NCI-H1092 (cell line): ENCODE measurements around the gene ENTPD6.
"Not testable (repeated sequence)": the region's sequence is repeated elsewhere in the genome, so short reads cannot be mapped to it uniquely, and the experiment has no call there.

Experiments
- DNase-seq: peaks from one replicate; lab custom pipeline; 2025; lab: John Stamatoyannopoulos, UW

ENTPD6 gene

DNA sequence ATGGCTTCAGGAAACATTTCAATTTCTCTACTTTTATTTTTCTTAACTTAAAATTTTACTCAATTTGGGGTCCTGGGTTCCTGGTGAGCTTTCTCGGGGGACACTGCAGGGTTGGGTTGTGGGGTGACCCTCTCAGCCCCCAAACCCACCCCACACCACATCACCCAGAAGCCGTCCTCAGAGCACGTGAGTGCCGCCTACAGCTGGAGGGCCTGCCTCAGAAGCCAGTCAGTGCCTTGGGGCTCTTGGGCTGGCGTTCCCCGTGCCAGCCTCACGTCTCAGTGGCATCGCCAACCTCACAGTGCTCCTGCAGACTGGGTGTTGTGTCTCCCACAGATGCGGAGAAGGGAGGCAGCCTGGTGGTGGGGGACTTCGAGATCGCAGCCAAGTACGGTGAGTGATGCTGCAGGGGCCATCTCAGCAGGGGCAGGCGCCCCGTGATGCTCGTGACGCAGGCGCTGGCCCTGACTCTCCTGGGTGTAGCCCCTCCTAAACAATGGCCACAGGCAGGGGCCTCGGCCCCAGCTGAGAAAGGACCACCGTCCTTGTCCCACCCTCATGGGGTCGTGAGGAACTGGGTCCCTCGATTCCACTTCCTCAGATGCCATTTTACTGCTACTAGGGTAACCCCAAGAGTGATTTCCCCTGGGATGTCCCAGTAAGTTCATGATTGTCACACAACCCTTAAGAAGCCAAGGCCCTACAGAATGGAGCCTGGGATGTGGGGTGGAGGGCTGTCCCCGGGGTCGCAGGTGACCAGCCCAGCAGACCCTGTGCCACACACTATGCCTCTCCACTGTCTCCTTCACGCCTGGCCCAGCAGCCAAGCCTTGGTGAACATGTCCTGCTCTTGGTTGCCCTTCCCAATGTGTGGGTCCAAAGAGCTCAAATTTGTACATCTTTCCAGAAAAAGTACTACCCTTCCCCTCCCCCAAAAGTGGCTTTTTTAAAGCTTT is 28.5 kb downstream of the ENTPD6 start:
- DNase-seq, result no peak

DNA sequence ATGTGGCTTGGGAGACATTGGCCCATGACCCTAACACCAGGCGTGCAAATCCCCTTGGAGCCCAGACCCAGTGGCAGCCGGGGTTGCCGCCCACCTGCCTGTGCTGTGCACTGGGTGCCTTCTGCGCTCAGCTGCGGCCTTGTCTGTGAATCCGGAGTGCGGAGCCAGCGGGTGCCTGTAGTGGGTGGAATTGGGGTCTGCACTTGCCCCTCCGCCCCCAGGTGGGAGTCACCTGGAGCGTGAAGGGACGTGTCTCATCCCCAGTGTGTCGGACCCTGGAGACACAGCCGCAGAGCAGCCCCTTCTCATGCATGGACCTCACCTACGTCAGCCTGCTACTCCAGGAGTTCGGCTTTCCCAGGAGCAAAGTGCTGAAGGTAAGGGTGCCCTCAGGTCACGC is 29.4 kb downstream of the ENTPD6 start:
- DNase-seq, result no peak

GRCh38 chr20:25225642-25226432 is 30.3 kb downstream of the ENTPD6 start:
- no peak for DNase-seq

DNA sequence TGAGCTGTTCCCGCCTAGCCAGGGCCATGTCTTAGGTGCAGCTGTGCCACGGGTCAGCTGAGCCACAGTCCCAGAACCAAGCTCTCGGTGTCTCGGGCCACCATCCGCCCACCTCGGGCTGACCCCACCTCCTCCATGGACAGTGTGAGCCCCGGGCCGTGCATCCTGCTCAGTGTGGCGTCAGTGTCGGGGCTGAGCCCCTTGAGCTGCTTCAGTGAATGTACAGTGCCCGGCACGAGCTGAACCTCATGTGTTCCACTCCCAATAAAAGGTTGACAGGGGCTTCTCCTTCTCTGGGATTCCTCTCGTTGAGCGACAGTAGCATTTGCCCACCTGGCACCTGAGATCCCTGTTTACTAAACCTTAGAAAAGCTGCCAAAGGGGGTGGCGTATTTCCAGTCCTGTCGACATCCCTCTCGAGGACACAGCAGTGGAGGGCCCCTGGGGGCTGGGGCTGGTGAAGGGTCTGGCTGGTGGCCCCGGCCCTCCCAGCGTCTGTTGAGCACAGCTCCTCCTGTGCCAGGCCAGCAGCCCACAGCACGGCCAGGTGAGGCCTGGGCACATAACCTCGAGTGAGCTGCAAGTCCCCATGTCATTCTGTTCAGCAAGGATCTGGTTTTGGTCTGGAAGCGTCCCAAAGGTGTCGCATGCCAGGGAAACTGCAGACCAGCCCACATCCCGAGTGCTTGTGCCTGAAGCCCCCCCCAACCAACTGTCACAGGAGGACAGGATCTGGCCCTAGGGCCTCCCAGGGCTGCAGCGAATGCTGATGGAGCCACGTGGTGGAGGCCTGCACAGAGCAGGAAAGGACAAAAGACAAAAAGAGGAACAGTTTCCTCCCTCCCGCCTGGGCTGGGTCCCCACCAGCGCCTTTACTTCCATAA is 31.2 kb downstream of the ENTPD6 start:
- DNase-seq, result no peak

GRCh38 chr20:25227317-25227831 is 31.9 kb downstream of the ENTPD6 start:
- no peak for DNase-seq

GRCh38 chr20:25229486-25230165 is 34.1 kb downstream of the ENTPD6 start:
- no peak for DNase-seq

DNA sequence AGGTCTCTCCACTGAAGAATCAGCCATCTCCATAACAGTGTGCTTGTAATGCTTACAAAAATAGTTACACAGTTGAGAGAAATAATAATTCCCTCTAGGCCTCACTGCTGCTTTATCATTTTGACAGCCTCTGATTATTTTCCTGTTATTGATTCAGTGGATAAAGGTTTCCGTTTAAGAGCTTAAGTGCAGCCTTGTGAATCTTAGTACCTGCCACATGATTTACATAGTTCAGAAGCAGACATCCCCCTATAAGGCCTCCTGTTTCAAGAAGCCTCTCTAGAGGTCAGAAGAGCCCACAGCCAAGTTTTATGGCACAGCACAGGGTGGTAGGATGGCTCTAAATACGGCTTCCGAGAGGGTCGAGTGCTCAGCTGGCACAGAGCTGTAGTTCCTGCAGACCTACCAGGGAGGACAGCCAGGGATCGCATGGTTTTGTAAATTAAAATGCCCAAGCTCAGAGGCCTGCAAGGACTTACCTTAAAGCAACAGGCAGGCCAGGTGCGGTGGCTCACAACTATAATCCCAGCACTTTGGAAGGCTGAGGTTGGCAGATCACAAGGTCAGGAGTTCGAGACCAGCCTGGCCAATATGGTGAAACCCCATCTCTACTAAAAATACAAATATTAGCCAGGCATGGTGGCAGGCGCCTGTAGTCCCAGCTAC is 34.8 kb downstream of the ENTPD6 start:
- no peak for DNase-seq

DNA sequence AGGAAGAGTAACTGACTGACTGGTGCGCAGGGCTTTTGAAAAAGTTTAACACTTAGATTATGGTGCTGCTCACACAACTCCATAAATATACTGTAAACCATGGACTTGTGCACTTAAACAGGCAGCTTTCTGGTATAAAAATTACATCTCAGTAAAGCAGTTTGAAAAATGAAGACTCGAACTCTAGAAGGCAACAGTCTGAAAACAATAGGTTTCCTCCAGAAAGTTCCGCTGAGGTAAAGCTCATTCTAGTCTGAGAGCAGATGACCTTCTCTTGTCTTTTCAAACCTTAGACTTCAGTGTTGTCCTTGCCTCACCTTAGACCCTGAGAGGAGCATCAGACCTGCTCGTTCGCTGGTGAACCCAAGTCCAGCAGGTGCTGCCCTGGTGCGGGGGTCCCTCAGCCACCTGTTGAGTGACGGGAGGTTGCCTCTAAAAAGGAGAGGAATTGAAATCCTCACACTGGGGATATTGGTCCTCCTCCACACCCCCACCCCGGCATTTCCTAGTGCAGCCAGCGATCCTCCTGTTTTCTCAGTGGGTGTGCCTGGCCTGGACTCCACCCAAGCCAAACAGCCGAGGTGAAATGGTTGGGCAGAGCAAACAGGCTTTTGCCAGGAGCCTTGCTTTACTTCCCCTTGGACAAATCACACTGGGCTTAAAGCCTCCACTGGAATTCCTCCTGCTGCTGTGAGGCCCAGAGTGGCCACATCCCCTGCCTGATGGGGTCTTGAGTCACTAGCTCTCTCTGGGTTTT is 37.7 kb downstream of the ENTPD6 start:
- peak; percentile 35 for DNase-seq

- DNase-seq, result not testable (repeated sequence)
These were observed 38.7 kb downstream of the ENTPD6 start for GRCh38 chr20:25234009-25234849.

DNA sequence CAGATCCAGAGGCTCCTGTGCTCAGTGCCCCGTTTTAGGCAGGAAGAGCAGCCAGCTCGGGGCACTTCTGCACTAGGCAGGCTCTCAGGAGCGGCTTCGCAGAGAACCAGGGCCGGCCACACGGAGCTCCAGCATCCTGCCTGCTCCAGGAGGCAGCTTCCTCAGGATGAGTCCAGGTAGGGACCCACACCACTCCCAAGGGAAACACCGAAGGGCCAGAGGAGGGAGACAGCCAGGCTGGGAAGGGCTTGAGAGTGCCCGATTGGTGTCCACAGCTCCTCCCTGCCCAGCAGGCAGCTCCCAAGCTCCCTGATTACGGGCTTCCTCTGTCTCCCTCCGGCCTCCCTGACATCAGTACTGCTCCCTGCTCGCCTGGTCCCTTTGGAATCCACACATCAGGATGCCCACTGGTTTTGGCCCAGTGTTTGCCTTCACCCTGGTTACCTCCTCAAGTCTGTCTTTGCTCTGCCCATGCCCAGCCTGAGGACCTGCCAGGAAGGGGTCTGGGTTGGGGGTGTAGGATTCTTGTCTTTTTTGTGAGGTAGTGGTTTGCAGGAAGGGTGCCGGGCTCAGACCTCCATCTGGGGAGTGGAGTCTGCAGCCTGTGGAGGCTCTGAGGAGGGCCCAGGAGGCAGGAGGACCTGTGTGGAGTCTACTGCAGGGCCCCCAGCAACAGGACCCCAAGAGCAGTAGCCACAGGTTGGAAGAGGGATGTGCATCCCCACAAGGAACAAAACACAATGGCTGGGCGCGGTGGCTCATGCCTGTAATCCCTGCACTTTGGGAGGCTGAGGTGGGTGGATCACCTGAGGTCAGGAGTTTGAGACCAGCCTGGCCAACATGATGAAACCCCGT is 41.2 kb downstream of the ENTPD6 start:
- DNase-seq, result no peak

GRCh38 chr20:25237610-25238318 is 42.3 kb downstream of the ENTPD6 start:
- no peak for DNase-seq

- no peak for DNase-seq
These were observed 43.0 kb downstream of the ENTPD6 start for GRCh38 chr20:25238319-25239037.

DNA sequence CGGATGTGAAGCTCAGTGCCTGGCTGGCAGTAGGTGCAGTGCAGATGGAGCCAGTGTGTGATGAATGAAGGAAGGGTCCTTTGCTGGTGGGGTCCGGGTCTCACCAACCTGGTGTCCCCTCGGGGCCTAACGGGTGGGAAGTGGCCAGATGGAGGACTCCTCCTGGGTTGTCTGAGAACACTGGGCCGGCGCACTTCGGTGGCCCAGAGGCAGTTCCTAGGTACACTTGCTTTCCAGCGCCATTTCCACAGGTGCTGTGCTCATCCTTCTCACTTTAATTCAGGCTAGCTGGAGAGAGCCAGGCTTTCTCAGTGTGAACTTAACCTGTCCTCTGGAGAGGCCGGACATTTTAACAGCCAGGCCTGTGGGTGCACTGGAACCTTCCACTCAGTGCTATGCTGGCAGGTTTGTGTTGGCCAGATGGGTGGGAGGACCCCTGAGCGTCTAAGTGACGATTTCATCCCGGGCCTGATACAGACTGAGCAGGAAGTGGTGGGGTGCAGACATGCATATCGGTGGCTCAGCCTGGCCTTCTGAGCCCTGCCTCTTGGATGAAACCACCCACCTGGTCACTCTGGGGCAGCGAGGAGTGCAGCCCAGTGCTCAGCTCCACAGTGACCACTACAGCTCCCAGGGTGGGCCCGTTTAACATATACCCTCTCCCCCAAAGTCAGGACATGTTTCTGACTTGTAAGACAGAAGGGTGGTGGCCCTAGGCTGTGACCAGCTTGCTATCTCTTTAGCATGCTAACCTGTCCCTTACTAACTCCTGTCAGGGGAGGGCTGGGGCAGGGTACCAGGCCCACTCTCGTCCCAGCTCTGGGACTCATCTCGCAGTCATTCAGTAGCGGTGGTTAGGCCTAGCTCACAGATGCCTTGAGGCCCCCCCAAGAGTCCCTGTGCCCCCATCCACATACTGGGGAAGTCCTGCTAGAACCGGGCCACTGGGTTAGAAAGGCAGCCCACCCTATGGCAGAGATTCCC is 44.2 kb downstream of the ENTPD6 start:
- no peak for DNase-seq

- not testable (repeated sequence) for DNase-seq
These were observed 45.5 kb downstream of the ENTPD6 start for GRCh38 chr20:25240851-25241658.

GRCh38 chr20:25241659-25241955 is 46.1 kb downstream of the ENTPD6 start:
- not testable (repeated sequence) for DNase-seq
